AG09319 (cell line): Measurements from ENCODE around the gene DPYD.

ENCODE experiments used
- DNase-seq: peaks from one replicate; pipeline ENCODE4 v3.0.0-alpha.2; 2010; ENCODE audit warnings: low read depth; ENCODE audit errors: extremely low read depth
- TF ChIP-seq, protein P1 (sequence below): IDR thresholded peaks from 2 replicates; pipeline ENCODE4 v1.5.1; 2011; ENCODE audit warnings: low read depth, mild to moderate bottlenecking, inconsistent platforms, low read length, moderate library complexity

DPYD gene

DNA sequence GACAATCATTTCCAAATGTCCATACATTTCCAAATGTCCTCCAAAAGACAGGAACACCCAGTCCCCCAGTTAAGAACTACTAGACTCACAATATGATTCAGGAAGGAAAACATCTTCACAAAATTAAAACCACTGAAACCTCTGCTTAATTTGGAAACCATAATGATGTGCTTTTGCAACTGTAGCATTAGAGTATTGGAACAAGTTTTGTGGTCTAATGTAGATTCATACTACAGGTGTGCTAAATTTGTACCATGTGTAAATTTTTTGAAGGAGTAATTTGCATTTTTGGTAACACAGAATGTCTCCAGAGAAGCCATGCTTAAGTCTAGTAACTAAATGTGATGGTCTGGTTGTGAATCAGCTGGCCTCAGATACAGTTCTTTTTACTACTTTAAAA lies 129.6 kb downstream of the DPYD start:
- DNase-seq: no peak
- TF ChIP-seq, protein P1, sequence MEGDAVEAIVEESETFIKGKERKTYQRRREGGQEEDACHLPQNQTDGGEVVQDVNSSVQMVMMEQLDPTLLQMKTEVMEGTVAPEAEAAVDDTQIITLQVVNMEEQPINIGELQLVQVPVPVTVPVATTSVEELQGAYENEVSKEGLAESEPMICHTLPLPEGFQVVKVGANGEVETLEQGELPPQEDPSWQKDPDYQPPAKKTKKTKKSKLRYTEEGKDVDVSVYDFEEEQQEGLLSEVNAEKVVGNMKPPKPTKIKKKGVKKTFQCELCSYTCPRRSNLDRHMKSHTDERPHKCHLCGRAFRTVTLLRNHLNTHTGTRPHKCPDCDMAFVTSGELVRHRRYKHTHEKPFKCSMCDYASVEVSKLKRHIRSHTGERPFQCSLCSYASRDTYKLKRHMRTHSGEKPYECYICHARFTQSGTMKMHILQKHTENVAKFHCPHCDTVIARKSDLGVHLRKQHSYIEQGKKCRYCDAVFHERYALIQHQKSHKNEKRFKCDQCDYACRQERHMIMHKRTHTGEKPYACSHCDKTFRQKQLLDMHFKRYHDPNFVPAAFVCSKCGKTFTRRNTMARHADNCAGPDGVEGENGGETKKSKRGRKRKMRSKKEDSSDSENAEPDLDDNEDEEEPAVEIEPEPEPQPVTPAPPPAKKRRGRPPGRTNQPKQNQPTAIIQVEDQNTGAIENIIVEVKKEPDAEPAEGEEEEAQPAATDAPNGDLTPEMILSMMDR: no peak

DNA sequence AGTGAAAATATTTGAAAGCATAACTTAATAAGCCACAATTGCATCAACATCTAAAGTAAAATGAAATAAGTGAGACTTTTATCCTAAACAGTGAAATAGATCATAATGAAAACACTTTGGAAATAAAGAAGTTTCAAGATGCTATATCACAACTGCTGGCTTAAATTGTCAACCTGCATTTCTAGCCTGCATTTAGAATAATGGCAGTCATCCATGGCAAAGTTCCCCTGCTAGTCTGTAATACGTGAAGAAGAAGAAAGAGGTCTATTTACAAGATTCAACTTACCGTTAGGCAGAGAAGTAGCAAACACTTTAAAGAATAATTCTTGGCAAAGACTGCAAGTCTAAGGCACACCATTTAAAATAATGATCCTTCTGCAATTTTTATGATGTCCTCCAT lies 133.6 kb downstream of the DPYD start:
- DNase-seq: no peak
- TF ChIP-seq, protein P1: no peak

DNA sequence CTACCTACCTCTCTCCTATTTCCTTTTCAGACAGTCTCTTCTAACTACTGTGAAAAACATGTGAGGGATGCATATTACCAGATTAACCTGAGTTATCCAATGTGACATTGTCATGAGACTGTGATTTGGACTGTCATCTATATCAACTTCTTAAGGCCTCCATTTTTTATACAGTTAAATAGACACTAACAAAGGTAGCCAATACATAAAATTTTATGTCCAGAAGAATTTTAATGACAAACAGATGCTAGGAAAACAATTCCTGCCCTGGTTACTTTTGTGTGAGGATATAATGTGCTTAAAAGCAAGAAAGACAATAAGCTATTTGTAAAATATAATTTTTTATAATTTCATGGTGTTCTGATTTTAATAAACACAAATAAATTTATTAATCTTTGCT lies 136.2 kb downstream of the DPYD start:
- TF ChIP-seq, protein P1: no peak
- no peak for DNase-seq

DNA sequence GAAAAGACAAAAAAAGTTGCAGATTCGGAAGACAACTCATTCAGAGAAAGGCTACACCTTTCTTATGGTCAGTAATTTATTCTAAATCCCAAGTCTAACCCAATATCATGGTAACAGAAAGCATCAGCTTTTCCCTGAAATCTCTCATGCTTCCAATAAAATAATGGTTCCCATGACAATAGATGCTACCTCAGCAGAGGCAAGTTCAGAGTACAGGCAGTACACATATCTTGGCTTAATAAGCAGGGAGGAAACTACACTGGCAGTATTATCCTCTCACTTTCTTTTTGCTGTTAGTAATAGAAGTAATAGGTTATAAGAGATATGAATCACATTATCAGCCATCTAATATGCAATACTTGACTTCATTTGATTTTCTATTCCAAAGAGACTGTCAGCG lies 137.1 kb downstream of the DPYD start:
- no peak for DNase-seq
- TF ChIP-seq, protein P1: no peak

DNA sequence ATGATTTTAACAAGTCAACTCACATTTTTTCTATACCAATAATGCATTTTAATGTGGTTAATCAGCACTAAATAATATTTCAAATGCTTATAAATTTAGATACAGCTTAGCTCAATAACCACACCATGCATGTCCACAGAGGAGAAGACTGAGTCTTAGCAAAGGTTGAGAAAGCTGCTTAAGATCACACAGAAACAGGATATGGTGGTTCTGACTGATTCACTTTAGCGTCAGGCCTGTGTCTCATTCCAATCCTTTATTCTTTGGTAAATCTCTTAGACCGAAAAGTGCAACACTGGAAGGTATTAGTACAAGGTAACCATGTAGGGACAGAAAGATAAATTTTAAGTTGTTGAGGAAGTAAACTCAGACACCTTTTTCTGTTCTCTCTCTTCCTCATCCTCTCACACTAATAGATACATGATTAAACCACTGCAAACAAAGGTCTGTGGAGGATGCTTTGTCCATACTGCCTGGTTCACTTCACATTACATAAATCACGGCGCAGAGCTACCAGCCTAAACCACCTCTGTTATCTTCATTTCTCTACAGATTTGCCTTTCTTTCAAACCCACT lies 139.0 kb downstream of the DPYD start:
- no peak for DNase-seq
- TF ChIP-seq, protein P1: no peak

DNA sequence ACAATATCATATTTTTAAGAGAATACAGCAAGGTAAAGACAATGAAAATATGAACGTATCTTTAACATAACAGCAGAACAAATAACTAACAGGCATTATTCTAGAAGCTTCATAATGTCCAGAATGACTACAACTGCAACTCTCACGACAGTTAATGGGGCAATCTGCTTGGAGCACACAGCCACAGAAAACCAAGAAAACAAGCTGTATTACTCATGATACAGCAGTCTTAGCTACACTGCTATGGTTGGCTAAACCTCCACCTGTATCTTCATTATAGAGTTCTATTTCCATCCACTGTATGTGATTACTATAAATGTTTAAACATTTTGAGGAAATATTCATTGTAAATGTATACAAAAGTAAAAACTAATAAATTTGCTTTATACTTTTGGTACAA lies 139.9 kb downstream of the DPYD start:
- TF ChIP-seq, protein P1: no peak
- DNase-seq: no peak

DNA sequence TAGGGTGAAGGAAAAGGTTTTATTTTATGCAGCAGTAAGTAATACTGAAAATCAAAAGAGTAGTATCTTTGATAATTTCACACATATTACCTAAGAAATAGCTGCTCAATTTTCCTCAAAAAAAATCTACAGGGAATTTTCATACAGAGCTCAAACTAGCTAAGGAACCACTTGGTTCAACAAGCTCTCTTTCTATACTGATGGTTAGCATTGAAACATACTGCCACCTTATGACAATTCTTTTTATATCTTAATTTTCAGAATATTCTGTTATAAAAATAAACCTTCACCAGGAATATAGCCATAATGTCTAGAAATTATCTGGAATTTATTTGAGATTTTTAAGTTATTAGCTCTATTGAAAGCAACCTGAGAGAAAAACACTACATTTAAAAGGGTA lies 142.1 kb downstream of the DPYD start:
- DNase-seq: no peak
- TF ChIP-seq, protein P1: no peak; the same call in 1 of the 2 replicates
